Astrocyte (in vitro differentiated cells and primary cell): ENCODE measurements around the gene AMDHD2. TPM values are rescaled to one million over a fixed set of nuclear protein-coding genes. Genes with fewer than 3 reads are reported as not detected.

Experiments used
- DNase-seq: peaks from one replicate; pipeline ENCODE4 v3.0.0-alpha.2; 2010; ENCODE audit warnings: low read depth
- FAIRE-seq: peaks from 2 replicates; lab custom pipeline; 2011; peaks lifted over from hg19 to GRCh38; lab: Jason Lieb, UNC
- H2AFZ ChIP-seq: 2 replicates; pipeline ENCODE4 v1.6.0; 2012; ENCODE audit warnings: low read depth, low read length, inconsistent platforms
- H3K27ac ChIP-seq: 2 replicates; pipeline ENCODE4 v1.5.1; 2011; ENCODE audit warnings: low read depth, low read length, inconsistent platforms
- H3K27me3 ChIP-seq: 2 replicates; pipeline ENCODE4 v1.6.0; 2011; ENCODE audit warnings: low read length, inconsistent platforms; ENCODE audit not compliant: insufficient read depth
- H3K36me3 ChIP-seq: 2 replicates; pipeline ENCODE4 v1.5.1; 2011; ENCODE audit warnings: low read length, inconsistent platforms; ENCODE audit not compliant: insufficient read depth
- H3K4me1 ChIP-seq: 2 replicates; pipeline ENCODE4 v1.5.1; 2011; ENCODE audit warnings: low read length, inconsistent platforms; ENCODE audit not compliant: insufficient read depth
- H3K4me2 ChIP-seq: 2 replicates; pipeline ENCODE4 v1.6.0; 2012; ENCODE audit warnings: low read length, inconsistent platforms
- H3K4me3 ChIP-seq: 2 replicates; pipeline ENCODE4 v1.5.1; 2011; ENCODE audit warnings: low read depth, mild to moderate bottlenecking, low read length, inconsistent platforms; ENCODE audit not compliant: insufficient read depth
- H3K79me2 ChIP-seq: 2 replicates; pipeline ENCODE4 v1.6.0; 2012; ENCODE audit warnings: mild to moderate bottlenecking, low read length, inconsistent platforms; ENCODE audit not compliant: insufficient read depth
- H3K9ac ChIP-seq: 2 replicates; pipeline ENCODE4 v1.6.0; 2012; ENCODE audit warnings: mild to moderate bottlenecking, low read length, inconsistent platforms
- H3K9me3 ChIP-seq: 2 replicates; pipeline ENCODE4 v1.5.1; 2012; ENCODE audit warnings: low read depth, mild to moderate bottlenecking, low read length, inconsistent platforms; ENCODE audit not compliant: insufficient read depth
- H4K20me1 ChIP-seq: 2 replicates; pipeline ENCODE4 v1.6.0; 2012; ENCODE audit warnings: low read length, inconsistent platforms; ENCODE audit not compliant: insufficient read depth
- H3K27ac Mint-ChIP-seq: one replicate; pipeline ENCODE4 v1.8.0; 2021; ENCODE audit warnings: mild to moderate bottlenecking, mixed read lengths; ENCODE audit not compliant: unreplicated experiment
- H3K27me3 Mint-ChIP-seq: one replicate; pipeline ENCODE4 v1.8.0; 2021; ENCODE audit warnings: low read depth, mixed read lengths; ENCODE audit not compliant: unreplicated experiment
- H3K36me3 Mint-ChIP-seq: one replicate; pipeline ENCODE4 v1.8.0; 2021; ENCODE audit warnings: low read depth, mixed read lengths; ENCODE audit not compliant: unreplicated experiment
- H3K4me1 Mint-ChIP-seq: one replicate; pipeline ENCODE4 v1.8.0; 2021; ENCODE audit warnings: low read depth, mixed read lengths; ENCODE audit not compliant: unreplicated experiment
- H3K4me3 Mint-ChIP-seq: one replicate; pipeline ENCODE4 v1.8.0; 2021; ENCODE audit warnings: mild to moderate bottlenecking, moderate library complexity, mixed read lengths; ENCODE audit not compliant: unreplicated experiment
- H3K9me3 Mint-ChIP-seq: one replicate; pipeline ENCODE4 v1.8.0; 2021; ENCODE audit warnings: mild to moderate bottlenecking, mixed read lengths; ENCODE audit not compliant: unreplicated experiment
- CTCF ChIP-seq: IDR thresholded peaks from 2 replicates; pipeline ENCODE4 v1.5.1; 2011; ENCODE audit warnings: low read depth, mild to moderate bottlenecking, inconsistent platforms, low read length, moderate library complexity; ENCODE audit not compliant: insufficient read depth
- EZH2 ChIP-seq: IDR thresholded peaks from 2 replicates; pipeline ENCODE4 v1.6.1; 2012; ENCODE audit warnings: mild to moderate bottlenecking, low read length, inconsistent platforms; ENCODE audit not compliant: insufficient read depth
- total RNA-seq: library from RNA; stranded (reverse); gene quantifications from 2 replicates; pipeline ENCODE4 v1.2.1, GENCODE V29; 2021

Gene AMDHD2
- total RNA-seq, 1 donor from 2014 or later, result 32.3 TPM

- Histone ChIP-seq H2AFZ (no peak overlapping the region), H3K4me1 (peaks cover 20% of the 10 kb centered on the region), H3K27ac (no peak overlapping the region), H3K9ac (no peak overlapping the region), H3K9me3 (no peaks in the 10 kb centered on the region), H3K79me2 (no peaks in the 10 kb centered on the region), H3K4me2 (no peak overlapping the region), H3K27me3 (no peaks in the 10 kb centered on the region), H3K4me3 (no peak overlapping the region), H3K36me3 (no peaks in the 10 kb centered on the region), H4K20me1 (peaks cover 7% of the 10 kb centered on the region)
- Mint-ChIP-seq H3K4me1 (peaks cover 12% of the 10 kb centered on the region), H3K36me3 (peaks cover 2% of the 10 kb centered on the region), H3K4me3 (no peak overlapping the region), H3K9me3 (no peaks in the 10 kb centered on the region), H3K27me3 (peaks cover 1% of the 10 kb centered on the region), H3K27ac (no peak overlapping the region)
- DNase-seq, result no peak
- FAIRE-seq, result no peak
- TF ChIP-seq EZH2 (no peak), CTCF (no peak)
Observed at GRCh38 chr16:2507052-2507659, 13.0 kb upstream of the AMDHD2 start.

DNA sequence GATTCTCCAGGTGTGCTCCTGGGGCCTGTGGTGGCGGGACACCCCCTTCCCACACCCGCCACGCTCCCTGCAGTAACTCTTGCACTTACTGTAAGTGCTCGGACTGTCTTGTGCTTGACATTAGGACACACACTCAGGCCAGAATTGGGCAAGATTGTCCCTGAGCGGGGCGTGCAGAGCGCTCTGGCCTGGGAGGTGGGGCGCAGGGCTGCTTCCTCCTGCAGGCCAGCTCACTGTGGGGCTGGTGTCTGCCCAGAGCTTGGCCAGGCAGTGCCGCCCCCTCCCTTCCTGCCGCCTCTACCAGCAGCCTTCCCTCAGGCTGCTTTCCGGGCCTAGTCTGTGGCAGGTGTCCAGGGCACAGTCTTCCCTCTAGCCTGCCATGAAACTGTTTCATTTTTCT lies 12.5 kb upstream of the AMDHD2 start:
- FAIRE-seq, result no peak
- Histone ChIP-seq H3K4me3 (no peak overlapping the region), H3K27me3 (no peaks in the 10 kb centered on the region), H3K79me2 (no peaks in the 10 kb centered on the region), H3K4me1 (peaks cover 15% of the 10 kb centered on the region), H3K9me3 (no peaks in the 10 kb centered on the region), H3K27ac (no peak overlapping the region), H3K4me2 (no peak overlapping the region), H3K9ac (no peak overlapping the region), H3K36me3 (no peaks in the 10 kb centered on the region), H2AFZ (no peak overlapping the region), H4K20me1 (peaks cover 2% of the 10 kb centered on the region)
- Mint-ChIP-seq H3K27me3 (peaks cover 1% of the 10 kb centered on the region), H3K4me1 (peaks cover 8% of the 10 kb centered on the region), H3K9me3 (no peaks in the 10 kb centered on the region), H3K27ac (no peak overlapping the region), H3K4me3 (no peak overlapping the region), H3K36me3 (peaks cover 2% of the 10 kb centered on the region)
- DNase-seq, result no peak
- TF ChIP-seq CTCF (no peak), EZH2 (no peak)

DNA sequence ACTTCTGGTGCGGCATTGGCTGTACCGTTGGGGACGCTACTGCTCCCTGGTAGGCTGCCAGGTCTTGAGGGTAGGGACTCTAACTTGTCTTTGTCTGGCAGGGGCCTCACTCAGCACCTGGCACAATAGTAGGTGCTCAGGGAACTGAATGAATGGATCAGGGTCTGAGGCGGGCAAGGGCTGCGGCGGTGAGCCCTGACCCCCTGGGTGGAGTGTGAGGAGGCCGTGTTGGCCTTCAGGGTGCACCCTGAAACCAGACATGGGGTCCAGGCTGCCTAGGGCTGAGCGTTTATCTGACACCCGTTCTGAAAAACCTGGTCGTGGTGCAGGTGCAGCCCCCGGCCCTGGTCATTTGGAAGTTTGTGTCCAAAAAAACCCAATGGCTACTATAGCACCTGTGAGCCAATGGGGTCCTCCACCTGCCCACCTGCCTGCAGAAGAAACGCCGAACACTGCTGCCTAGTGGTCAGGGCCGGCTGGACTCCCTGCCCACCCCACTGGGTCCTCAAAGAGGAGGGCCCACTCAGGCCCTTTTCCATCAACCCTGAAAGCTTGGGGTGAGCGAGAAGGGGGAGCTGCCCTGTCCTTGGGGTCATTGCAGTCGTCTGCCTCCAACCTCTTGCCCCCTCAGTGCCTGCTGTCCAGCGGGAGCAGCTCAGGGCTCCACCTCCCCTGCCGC lies 11.3 kb upstream of the AMDHD2 start:
- no peak for FAIRE-seq
- H3K4me3 Mint-ChIP-seq, result no peak overlapping the region
- H4K20me1 ChIP-seq, result no peaks in the 10 kb centered on the region
- no peaks in the 10 kb centered on the region for H3K27me3 ChIP-seq
- no peaks in the 10 kb centered on the region for H3K9me3 ChIP-seq
- peaks cover 1% of the 10 kb centered on the region for H3K27me3 Mint-ChIP-seq
- no peaks in the 10 kb centered on the region for H3K79me2 ChIP-seq
- H3K4me1 ChIP-seq, result peaks cover 12% of the 10 kb centered on the region
- H3K4me3 ChIP-seq, result no peak overlapping the region
- H3K27ac Mint-ChIP-seq, result no peak overlapping the region
- H3K9ac ChIP-seq, result no peak overlapping the region
- H3K36me3 ChIP-seq, result no peaks in the 10 kb centered on the region
- H3K4me1 Mint-ChIP-seq, result peaks cover 4% of the 10 kb centered on the region
- no peak for DNase-seq
- no peak overlapping the region for H3K4me2 ChIP-seq
- peaks cover 2% of the 10 kb centered on the region for H3K36me3 Mint-ChIP-seq
- TF ChIP-seq EZH2 (no peak), CTCF (no peak)
- no peaks in the 10 kb centered on the region for H3K9me3 Mint-ChIP-seq
- H3K27ac ChIP-seq, result no peak overlapping the region
- H2AFZ ChIP-seq, result no peak overlapping the region
